Hematopoietic multipotent progenitor cell treated with erythropoietin and hydrocortisone succinate and interleukin-3 and kit ligand, for 8 days (in vitro differentiated cells): ENCODE measurements around the gene ACAD9.
"Not testable (repeated sequence)": the region's sequence is repeated elsewhere in the genome, so short reads cannot be mapped to it uniquely, and the experiment has no call there.

ENCODE experiments used
- DNase-seq: peaks from one replicate; pipeline ENCODE4 v3.0.0-alpha.2; 2015

ACAD9 gene

DNA sequence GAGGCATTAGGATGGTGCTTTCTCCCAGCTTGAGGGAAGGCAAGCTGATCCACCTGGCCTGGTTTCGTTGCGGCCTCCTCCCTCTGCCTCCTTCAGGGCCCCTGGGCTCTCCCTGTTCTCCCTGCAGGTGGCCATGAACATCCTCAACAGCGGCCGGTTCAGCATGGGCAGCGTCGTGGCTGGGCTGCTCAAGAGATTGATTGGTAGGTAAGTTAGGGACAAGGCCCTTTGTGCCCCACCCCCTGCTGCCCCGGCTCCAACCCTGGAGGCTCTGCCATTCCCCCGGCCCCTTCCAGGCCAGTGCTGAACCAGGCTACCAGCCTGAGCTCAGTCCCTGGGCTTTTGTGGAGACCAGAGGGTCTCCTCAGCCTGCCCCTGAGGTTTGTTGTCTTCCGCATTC lies 23.0 kb downstream of the ACAD9 start:
- no peak for DNase-seq

DNA sequence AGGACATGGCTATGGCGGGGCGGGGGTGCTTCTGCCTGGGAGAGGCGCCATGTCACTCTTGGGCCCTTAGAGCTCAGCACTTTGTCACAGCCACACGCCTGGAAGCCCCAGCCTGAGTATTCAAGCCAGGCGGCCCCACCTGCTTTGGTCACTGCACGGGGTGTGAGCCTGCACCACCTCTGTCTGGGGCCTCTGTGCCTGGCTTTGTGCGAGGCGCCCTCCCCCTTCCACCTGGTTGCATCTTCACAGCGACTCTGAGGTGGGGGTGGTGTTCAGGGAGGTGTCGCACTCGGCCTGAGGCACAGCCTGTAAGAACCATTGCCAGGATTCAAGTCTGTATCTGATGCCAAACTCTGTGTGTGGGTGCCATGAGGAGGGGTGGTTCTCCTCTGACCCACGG lies 24.1 kb downstream of the ACAD9 start:
- DNase-seq = no peak

DNA sequence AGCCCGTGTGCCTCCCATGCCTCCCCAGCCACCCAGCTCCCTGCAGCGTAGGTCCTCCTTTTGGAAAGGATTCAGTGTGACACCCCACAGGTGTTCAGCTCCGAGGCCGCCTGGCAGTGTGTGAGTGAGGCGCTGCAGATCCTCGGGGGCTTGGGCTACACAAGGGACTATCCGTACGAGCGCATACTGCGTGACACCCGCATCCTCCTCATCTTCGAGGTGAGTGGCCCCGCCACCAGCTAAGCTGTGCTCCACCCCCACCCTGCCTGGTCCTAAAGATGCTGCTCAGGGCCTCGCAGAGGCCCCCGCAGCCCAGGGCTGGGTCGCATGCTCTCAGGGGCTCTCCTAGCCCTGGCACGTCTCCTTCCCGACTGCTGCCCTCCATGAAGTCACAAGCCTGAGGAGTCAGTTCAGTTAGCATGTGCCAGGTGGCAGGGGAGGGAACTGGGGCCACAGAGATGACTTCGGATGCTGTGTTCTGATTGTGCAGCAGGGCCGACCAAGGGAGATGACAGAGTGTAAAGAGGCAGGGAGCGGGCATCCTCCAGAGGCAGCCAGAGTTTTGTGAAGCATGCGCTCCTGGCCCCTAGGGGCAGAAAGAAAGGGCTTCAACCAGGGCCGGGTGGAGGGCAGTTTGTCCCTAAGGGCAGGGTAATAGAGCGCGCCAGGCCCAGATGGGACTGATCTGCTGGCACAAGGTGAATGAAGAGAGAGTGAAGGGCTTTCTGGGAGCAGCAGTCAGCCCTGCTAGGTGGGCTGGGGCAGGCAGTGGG lies 26.8 kb downstream of the ACAD9 start:
- DNase-seq = no peak

DNA sequence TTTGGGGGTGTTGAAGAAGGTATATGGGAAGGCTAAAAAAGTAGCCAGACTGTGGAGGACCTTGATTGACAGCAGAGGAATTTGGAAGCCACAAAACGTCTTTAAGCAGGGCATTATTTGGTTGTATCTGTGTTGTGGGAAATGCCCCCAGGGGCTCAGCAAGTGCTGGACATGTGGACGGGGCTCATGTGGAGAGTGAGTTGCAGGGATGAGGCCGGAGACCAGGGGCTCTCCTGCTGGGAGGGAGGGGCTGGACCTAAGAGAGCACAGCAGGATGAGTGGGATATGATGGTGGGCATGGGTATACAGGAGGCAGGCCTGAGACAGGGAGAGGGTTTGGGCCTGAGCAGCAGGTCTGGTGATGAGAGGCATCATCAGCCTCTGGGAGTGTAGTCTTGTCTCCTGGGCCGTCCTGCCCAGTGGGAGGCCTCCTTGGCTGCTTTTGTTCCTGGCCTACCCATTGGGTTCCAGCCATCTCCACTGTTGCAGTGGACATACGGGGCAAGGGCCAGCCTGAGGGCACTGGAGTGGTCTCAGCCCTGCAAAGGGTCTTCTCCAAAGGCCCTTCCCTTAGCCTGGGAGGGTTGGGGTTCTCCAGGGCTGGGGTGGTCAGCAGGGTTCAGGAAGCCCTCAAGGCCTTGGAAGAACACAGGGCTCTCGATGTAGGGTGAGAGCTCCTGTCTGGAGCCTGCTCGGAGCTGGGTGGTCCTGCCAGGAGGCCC lies 27.5 kb downstream of the ACAD9 start:
- DNase-seq = no peak

DNA sequence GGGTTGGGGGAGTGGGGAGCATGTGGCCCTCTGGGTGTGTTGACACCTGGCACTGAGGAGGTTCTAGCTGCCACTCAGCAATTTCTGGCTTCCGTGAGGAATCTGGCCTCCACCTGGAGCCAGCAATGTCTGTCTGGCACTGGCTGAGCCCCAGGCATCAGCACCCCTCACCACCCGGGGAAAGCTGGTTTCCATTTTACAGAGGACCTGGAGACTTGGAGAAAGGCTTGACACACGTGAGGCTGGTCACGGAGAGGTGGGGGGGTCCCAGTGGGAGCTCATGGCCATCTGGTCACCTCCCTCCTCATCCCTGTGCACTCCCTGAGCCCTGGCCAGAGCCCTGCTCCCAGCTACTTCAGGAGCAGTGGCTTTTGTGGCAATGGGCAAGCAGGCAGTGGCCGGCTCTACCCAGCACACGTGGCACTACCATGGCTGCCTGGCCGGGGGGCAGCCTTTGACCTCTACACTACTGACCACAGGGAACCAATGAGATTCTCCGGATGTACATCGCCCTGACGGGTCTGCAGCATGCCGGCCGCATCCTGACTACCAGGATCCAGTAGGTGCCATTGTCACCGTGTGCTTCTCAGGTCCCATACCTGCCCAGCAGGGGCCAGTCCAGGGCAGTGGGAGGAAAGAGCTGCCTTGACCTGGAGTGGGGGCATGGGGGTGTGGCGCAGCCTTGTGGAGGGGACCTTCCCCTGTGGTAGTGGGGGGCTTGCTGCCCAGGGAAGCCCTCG lies 28.5 kb downstream of the ACAD9 start:
- no peak for DNase-seq

DNA sequence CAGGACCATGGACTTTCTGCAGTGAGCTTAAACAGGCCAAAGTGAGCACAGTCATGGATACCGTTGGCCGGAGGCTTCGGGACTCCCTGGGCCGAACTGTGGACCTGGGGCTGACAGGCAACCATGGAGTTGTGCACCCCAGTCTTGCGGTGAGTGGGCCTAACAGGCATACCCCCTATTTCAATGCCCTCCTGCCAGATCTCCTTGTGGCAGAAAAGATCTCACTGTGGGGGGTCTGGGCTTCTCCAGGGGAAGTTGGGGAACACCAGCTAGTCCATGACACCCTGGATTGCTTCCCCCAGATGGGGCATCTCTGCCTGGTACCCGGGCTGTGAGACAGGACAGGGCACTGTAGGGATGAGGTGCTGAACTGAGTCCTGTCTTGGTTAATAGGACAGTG lies 29.5 kb downstream of the ACAD9 start:
- DNase-seq = no peak

DNA sequence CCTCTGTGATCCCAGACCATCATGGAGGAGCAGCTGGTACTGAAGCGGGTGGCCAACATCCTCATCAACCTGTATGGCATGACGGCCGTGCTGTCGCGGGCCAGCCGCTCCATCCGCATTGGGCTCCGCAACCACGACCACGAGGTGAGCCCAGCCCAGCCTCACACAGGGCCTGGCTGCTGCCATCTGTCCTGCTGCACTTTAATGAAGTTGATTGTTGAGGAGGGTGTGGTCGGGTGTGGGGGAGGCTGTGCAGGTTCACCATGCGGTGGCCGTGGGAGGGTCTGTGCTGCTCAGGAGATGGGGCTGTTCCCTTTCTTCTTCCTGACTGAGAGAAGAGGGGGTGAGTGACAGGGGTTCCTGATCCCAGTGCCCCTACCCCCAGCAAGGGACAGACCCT lies 30.6 kb downstream of the ACAD9 start:
- DNase-seq = peak; percentile 42

DNA sequence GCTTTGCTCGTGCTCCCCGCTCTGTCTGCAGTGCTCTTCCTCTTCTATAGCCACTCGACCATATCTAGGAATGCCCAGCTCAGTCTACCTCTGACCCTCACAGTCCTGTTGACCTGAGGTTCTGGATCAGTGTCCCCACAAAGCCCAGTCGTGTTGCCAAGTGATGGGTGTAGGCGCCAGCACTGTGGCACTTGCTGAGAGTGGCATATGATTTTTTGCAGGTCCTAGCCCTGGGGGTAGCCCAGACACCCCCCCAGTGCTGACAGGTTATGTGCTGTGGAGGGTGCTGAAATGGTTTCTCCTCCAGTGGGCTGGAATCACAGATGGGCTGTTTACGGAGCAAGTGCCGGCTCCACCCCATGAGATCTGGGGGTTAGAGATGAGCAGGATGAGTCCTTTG lies 32.5 kb downstream of the ACAD9 start:
- no peak for DNase-seq

DNA sequence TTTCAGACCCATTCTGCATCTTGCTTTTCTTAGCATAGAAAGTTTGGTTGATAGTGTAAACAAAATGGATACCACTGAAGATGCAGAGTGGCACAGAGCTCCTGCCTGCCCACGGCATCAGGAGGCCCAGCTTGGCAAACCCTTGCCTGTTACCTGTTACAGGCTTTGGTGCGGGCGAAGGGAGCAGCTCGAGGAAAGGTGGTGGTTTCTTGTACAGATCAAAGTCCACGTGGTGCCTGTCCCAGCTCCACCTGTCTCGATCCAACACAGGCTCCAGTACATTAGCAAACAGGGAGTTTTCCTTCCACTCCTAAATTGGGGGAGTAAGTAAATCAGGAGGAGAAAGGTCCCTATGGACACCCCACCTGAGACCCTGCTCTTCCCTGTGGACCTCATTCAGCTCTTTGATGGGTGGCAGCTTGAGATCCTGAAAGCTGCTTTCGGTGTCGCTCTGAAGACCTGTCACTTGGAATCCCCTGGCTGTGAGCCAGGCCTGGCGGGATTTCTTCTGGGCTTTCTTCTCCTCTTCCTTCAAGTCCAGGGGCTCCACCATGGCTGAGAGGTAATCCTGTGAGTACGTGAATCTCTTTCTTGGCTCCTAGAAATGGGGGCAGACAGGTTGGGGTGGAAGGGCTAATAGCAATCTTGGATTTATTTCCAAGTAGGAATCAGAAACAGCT lies 35.7 kb downstream of the ACAD9 start:
- no peak for DNase-seq

DNA sequence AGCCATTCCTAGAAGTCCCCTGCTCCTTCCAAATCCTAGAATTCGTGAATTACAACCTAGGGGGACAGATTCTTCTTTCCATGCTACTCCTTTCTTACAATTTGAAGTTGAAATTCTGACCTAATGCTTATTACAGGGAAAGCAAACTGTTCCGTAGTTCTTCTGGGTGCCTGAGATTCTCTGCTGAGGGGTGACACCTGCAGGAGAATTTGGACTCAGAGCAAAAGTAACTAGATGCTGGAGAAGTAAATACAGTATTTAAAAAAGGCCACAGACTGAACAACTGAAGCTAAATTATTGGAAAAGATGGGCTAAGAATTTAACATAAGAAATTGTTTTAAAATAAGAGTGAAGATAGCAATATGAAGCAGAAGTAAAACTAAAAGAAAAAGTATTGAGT lies 37.9 kb downstream of the ACAD9 start:
- DNase-seq = no peak

DNA sequence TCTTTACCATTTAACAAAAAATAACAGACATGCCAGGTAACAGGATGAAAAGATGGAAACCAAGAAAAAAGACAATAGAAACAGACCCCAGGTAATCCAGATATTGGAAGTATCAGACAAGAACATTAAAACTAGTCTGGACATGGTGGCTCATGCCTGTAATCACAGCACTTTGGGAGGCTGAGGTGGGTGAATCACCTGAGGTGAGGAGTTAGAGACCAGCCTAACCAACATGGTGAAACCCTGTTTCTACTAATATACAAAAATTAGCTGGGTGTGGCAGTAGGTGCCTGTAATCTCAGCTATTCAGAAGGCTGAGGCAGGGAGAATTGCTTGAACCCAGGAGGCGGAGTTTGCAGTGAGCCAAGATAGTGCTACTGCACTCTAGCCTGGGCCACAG lies 40.6 kb downstream of the ACAD9 start:
- no peak for DNase-seq

DNA sequence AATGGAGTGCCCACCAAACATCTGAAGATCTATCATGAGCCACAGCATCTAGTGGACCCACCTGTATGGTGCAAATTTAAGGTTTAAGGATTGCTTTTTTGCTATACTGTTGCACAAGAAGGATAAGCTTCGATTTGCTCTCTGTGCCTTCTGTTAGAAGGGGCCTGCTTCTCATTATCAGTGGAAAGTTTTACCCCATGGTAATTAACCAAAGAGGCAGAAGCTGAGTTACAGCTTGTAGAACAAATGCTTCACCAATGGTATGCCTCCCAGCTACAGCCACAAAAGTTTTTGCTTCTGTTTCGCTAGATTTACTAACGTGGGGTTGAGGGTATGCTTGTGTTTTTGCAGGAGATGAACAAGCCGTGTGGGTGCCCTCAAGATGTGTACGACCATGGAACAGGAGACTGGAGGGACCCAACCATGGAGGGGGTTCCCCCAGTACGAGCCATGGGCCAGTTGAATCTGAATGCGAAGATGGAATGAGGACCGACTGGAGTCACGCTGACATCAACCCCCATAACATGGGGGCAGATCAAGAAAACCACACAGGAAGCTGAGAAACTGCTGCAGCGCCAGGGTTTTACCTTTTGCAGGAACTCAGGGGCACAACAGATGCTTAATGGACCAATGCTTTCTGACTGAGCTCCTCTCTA lies 43.5 kb downstream of the ACAD9 start:
- no peak for DNase-seq

DNA sequence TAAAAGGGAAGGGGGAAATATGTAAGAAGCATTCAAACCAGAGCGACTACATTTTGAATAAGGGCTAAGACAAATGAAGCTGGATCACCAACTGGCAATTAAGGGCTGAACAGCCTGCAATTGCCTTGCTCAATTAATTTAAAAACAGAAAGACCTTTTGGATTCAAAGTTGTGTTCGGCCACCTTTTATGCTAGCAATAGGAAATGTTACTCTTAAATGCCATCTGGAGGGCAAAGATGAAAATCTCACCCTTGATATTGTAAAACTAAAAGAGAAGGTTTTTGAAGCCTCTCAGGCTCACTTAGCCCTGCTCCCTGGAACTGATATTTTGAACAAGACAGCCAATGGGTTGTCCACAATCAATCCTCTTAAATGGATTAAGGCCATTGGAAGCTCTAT lies 44.2 kb downstream of the ACAD9 start:
- no peak for DNase-seq

DNA sequence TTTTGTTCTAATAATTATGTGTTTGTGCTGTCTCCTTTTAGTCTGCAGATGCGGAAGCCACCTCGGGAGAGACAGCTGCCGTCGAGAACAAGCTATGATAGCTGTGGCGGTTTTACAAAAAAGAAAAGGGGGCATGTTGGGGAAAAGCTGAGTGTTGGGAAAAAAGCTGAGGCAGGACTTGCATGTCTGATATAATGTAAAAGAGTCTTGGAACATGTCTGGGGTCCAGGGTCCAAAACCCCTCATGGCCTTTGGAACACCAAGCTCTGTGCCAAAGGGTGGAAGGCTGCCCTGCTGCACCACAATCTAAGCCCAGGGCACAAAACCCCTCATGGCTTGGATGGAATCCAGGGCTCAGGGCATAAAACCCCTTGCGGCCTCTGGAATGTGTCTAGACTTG lies 44.6 kb downstream of the ACAD9 start:
- DNase-seq = not testable (repeated sequence)

DNA sequence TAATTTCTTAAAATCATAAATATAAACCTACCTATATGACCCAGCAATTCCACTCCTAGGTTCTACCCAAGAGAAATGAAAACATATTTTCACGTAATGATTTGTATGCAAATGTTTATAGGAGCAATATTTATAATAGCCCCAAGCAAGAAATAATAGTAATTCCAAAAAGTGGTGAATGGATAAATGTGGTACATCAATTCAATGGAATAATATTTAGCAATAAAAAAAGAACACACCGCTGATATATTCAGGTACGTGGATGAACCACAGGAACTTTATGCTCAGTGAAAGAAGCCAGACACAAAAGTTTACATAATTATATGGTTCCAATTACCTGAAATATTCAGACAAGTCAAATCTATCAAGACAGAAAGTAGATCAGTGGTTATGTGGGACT lies 49.9 kb downstream of the ACAD9 start:
- DNase-seq = no peak

DNA sequence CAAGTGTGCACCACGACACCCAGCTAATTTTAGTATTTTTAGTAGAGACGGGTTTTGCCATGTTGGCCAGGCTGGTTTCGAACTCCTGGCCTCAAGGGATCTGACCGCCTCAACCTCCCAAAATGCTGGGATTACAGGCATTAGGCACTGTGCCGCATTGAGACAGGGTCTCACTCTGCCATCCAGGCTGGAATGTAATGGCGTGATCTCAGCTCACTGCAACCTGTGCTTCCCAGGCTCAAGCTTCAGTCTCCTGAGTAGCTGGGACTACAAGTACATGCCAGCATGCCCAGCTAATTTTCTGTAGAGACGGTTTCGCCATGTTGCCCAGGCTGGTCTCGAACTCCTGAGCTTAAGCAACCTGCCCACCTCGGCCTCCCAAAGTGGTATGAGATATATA lies 51.6 kb downstream of the ACAD9 start:
- no peak for DNase-seq

DNA sequence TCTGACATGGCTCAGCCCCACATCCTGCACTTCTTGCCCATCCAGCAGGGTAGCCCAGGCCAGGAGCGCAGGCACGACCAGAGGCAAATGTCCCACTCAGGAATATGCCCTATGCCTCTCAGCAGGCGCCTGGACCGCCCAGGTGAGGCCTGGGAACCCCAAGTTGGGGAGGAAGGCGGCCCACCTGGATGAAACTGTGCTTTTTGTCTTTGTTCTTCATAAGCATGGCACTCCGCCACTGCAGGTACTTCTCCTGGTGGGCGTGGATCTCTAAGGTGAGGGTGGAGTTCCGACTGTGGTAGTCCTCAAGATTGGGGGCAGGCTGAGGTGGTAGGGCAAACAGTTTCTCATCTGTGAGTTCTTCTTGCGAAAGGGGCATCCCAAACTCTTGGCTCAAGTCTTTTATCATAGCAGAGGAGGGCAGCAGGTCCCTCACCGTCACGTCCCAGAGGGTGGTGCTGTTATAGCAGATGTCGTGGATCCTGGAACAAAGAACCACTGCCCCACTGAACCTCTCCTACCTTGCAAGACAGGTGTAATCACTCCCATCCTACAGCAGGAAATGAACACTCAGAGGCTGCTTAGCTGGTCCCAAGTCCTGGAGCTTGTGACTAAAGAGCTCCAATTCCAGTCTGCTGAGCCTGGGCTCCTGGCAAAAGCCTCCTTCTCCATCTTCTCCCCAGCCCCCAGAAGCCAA lies 53.2 kb downstream of the ACAD9 start:
- no peak for DNase-seq

DNA sequence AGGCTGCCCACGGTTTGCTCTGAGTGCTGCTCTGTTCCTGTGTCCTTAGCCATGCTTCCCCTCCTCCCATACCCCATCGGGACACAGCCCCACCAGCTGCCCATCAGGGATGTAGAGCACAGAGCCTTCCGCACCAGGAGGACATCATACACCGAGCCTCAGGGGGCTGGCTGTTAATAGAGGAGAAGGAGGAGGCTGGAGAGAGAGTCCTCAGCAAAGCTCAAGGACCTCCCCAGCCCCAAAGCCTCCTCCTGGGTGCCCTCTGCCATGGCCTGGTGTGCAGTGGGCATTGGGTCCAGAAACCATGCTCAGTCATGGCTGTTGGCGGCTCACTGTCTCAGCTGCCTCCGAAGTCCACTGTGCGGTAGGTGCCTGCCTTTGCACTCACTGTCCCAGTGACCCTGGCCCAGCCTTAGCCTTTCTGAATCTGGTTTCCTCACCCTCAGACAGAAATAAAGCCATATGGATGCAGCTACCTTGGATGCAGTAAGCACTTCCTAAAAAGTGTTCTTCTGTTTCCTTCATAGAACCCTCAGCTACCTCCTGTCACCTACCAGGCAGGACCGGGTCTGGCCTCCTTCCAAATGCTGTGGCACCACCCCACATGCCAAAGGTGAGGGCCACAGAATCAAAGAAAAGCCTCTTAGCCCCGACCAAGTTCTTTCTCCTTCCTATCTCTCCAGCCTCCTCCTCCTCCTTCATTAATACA lies 53.9 kb downstream of the ACAD9 start:
- DNase-seq = no peak

DNA sequence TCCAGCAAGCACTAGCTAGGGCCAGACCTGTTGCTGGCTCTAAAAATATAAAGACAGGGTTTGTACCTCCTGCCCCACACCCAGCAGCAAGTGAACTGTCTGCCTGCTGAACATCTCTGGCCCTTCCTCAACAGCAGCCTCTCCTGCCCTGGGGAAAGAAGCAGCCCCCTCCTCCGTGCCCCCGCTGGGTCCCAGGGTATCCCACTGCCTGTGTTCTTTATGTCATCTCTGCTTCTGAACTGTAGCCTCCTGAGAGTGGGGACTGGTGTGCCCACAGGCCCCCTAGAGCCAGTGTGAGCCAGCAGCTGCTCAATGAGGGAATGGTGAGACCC lies 54.5 kb downstream of the ACAD9 start:
- no peak for DNase-seq

DNA sequence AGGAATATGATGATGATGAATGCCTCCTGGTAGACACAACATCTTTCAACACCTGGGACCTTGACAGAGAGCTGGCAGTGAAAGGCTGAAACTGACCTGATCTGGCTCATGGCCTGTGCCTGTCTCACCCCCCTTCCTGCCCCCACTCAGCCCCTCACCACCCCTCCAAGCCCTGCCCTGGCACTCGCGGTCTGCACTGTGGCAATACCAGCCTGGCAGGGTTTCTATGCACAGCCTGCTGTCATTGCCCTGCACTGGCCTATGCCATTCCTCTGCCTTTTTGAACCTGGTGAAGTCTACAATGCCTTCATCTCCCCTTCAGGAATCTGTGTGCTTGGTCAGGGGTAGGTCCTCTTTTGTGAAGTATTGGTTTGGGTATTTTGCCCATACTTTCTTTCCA lies 56.5 kb downstream of the ACAD9 start:
- DNase-seq = no peak

DNA sequence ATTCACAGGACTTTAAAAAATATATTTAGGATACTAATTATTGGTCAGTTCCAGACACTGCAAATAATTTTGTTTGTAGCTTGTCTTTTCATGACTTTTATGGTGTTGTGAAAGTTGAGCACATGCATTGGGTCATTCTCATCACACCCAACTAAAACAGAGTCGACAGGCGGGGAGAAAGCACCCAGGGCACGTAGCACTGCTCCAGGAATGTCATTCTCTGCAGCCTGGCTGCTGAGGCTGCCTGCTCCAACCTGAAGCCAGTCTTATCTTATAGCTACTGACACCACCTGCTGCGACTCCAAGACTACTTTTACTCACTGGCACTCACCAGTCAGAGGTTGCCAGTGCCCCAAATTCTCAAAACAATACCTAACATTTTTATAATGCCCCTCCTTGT lies 56.9 kb downstream of the ACAD9 start:
- no peak for DNase-seq

DNA sequence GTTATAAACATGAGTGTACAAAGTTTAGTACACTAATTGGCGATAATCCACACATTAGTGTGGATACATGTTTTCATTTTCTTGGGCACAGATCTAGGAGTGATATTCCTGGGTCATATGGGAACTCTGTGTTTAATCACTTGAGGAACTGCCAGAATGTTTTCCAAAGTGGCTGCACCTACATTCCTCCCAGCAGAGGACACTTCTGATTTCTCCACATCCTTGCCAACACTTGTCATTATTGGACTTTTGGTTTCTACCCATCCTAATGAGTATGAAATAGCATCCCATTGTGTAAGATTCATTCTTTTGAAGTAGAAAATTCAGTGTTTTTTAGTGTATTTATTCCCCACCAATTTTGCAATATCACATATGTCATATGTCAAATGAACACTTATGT lies 60.8 kb downstream of the ACAD9 start:
- no peak for DNase-seq
